Fibroblast of skin of abdomen (primary cell): ENCODE measurements around the gene GABBR2.

Experiments used
- DNase-seq: peaks from one replicate; pipeline ENCODE4 v3.0.0-alpha.2; 2013

The GABBR2 gene

GRCh38 chr9:98391406-98391805 lies 317.3 kb downstream of the GABBR2 start:
- DNase-seq = no peak

- DNase-seq = no peak
Observed at GRCh38 chr9:98385751-98386150, 323.0 kb downstream of the GABBR2 start.

- DNase-seq = no peak
Observed at GRCh38 chr9:98383758-98384157, 325.0 kb downstream of the GABBR2 start.

GRCh38 chr9:98381311-98382103 lies 327.2 kb downstream of the GABBR2 start:
- no peak for DNase-seq

- DNase-seq = peak; percentile 58
Observed at GRCh38 chr9:98380065-98380681, 328.6 kb downstream of the GABBR2 start.

- no peak for DNase-seq
Observed at GRCh38 chr9:98379572-98379971, 329.2 kb downstream of the GABBR2 start.

GRCh38 chr9:98378794-98379193 lies 329.9 kb downstream of the GABBR2 start:
- no peak for DNase-seq

- peak; percentile 41 for DNase-seq
Observed at GRCh38 chr9:98378206-98378780, 330.4 kb downstream of the GABBR2 start.

- DNase-seq = peak; percentile 85
Observed at GRCh38 chr9:98375138-98375726, 333.5 kb downstream of the GABBR2 start.

GRCh38 chr9:98374385-98375051 lies 334.2 kb downstream of the GABBR2 start:
- DNase-seq = peak; percentile 88

GRCh38 chr9:98373609-98374008 lies 335.1 kb downstream of the GABBR2 start:
- DNase-seq = peak; percentile 33

GRCh38 chr9:98372077-98372836 lies 336.5 kb downstream of the GABBR2 start:
- no peak for DNase-seq

GRCh38 chr9:98370976-98371315 lies 337.8 kb downstream of the GABBR2 start:
- no peak for DNase-seq

GRCh38 chr9:98370300-98370975 lies 338.3 kb downstream of the GABBR2 start:
- no peak for DNase-seq

- no peak for DNase-seq
Observed at GRCh38 chr9:98369896-98370295, 338.8 kb downstream of the GABBR2 start.

GRCh38 chr9:98369471-98369870 lies 339.3 kb downstream of the GABBR2 start:
- no peak for DNase-seq

- no peak for DNase-seq
Observed at GRCh38 chr9:98369066-98369425, 339.7 kb downstream of the GABBR2 start.

GRCh38 chr9:98368366-98369065 lies 340.2 kb downstream of the GABBR2 start:
- DNase-seq = no peak

GRCh38 chr9:98367923-98368322 lies 340.8 kb downstream of the GABBR2 start:
- DNase-seq = no peak

GRCh38 chr9:98367371-98367900 lies 341.3 kb downstream of the GABBR2 start:
- DNase-seq = no peak

- no peak for DNase-seq
Observed at GRCh38 chr9:98365781-98366180, 343.0 kb downstream of the GABBR2 start.
